A549 (cell line): ENCODE data around the gene COG3.

Experiments used
- BHLHE40 ChIP-seq: IDR thresholded peaks from 2 replicates; pipeline ENCODE4 v1.6.1; 2012; ENCODE audit warnings: low read depth, low read length, inconsistent platforms
- CHD2 ChIP-seq: fragments of 150-350 bp; IDR thresholded peaks from 2 replicates; pipeline ENCODE4 v1.6.1; 2014; ENCODE audit warnings: low read length; ENCODE audit not compliant: partially characterized antibody
- CHD4 ChIP-seq: fragments of 200-600 bp; sonication (generic); IDR thresholded peaks from 2 replicates; pipeline ENCODE4 v1.6.1; 2016; ENCODE audit warnings: antibody characterized with exemption, mild to moderate bottlenecking, borderline replicate concordance
- CTCF ChIP-seq: fragments of >200 bp; sonication (Bioruptor Twin); formaldehyde crosslinking; IDR thresholded peaks from 3 replicates; pipeline ENCODE4 v1.5.1; 2016
- E2F6 ChIP-seq: IDR thresholded peaks from 2 replicates; pipeline ENCODE4 v1.6.1; 2012; ENCODE audit warnings: low read depth, borderline replicate concordance
- EHF ChIP-seq: fragments of 250-450 bp; sonication (Bioruptor Pico); IDR thresholded peaks from 2 replicates; pipeline ENCODE4 v1.5.0; 2020; ENCODE audit warnings: mild to moderate bottlenecking
- EP300 ChIP-seq, 2 experiments: fragments of >200 bp; sonication (Bioruptor Twin); formaldehyde crosslinking; IDR thresholded peaks; 2 replicates in 1 of 2; 3 replicates in 1 of 2; pipeline ENCODE4 v1.6.1; 2016 to 2017
- ESRRA ChIP-seq: fragments of 150-350 bp; IDR thresholded peaks from 2 replicates; pipeline ENCODE4 v1.6.1; 2014; ENCODE audit warnings: mild to moderate bottlenecking, low read length, borderline replicate concordance
- MAFK ChIP-seq: fragments of 450-650 bp; IDR thresholded peaks from 2 replicates; pipeline ENCODE4 v1.6.1; 2014; ENCODE audit not compliant: partially characterized antibody
- POLR2A ChIP-seq: IDR thresholded peaks from 2 replicates; pipeline ENCODE4 v1.6.1; 2012; ENCODE audit warnings: mild to moderate bottlenecking, low read length
- RFX5 ChIP-seq: fragments of 450-650 bp; IDR thresholded peaks from 2 replicates; pipeline ENCODE4 v1.7.1; 2014; ENCODE audit warnings: antibody characterized with exemption, mild to moderate bottlenecking, moderate library complexity
- SMC3 ChIP-seq: fragments of >200 bp; sonication (Bioruptor Twin); formaldehyde crosslinking; IDR thresholded peaks from 3 replicates; pipeline ENCODE4 v1.6.1; 2018; ENCODE audit warnings: inconsistent platforms
- ZFP36 ChIP-seq: fragments of 450-650 bp; IDR thresholded peaks from 2 replicates; pipeline ENCODE4 v1.6.1; 2014; ENCODE audit warnings: borderline replicate concordance; ENCODE audit not compliant: partially characterized antibody
- TF ChIP-seq, protein P1 (sequence below): IDR thresholded peaks from 2 replicates; pipeline ENCODE4 v1.6.1; 2012

DNA sequence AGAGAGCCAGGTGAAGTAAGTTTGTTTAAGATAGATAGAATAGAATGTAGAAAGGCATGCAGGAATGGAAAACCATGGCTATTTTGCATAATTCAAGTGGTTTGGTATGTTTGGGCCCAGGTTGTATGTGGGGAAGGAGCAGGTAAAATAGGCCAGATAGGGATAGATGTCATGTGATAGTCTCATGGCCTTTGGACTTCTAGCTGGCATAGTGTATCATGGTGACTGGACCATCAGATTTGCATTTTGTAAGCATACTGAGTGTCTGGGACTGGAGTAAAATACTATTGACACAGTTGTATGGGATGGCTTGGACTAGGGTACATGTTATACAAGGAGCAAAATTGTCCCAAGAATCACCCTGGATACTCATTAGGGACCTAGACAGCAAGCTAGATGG is 38.9 kb downstream of the COG3 start:
- TF ChIP-seq CTCF (no peak), SMC3 (no peak), POLR2A (no peak), CHD4 (no peak), ZFP36 (no peak), ESRRA (no peak), E2F6 (no peak), EHF (no peak), BHLHE40 (no peak), EP300 (IDR thresholded peaks at IDR 0.05) (no peak), CHD2 (no peak), MAFK (no peak), RFX5 (no peak)
- TF ChIP-seq, protein P1, sequence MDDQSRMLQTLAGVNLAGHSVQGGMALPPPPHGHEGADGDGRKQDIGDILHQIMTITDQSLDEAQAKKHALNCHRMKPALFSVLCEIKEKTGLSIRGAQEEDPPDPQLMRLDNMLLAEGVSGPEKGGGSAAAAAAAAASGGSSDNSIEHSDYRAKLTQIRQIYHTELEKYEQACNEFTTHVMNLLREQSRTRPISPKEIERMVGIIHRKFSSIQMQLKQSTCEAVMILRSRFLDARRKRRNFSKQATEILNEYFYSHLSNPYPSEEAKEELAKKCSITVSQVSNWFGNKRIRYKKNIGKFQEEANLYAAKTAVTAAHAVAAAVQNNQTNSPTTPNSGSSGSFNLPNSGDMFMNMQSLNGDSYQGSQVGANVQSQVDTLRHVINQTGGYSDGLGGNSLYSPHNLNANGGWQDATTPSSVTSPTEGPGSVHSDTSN, result no peak
